Mucosa of descending colon (tissue), 3 donors: ENCODE measurements around the gene AGAP1. TPM values are rescaled to one million over a fixed set of nuclear protein-coding genes. Genes with fewer than 3 reads are reported as not detected.
"Not testable (repeated sequence)": the region's sequence is repeated elsewhere in the genome, so short reads cannot be mapped to it uniquely, and the experiment has no call there.

Source experiments
- ATAC-seq: fragments of 200-7000 bp; cut with Tn5 transposase; one replicate; pipeline ENCODE4 v1.9.1; 2020; ENCODE audit warnings: mild to moderate bottlenecking, moderate library complexity
- DNase-seq, 3 donors: peaks; one replicate each; pipeline ENCODE4 v3.0.0-alpha.2; 2020
- H3K36me3 ChIP-seq: fragments of 200-600 bp; one replicate; pipeline ENCODE4 v1.8.0; 2021; ENCODE audit warnings: low read depth, mild to moderate bottlenecking
- H3K4me1 ChIP-seq: fragments of 200-600 bp; one replicate; pipeline ENCODE4 v1.8.0; 2021; ENCODE audit warnings: low read depth, mild to moderate bottlenecking
- H3K4me3 ChIP-seq: fragments of 200-600 bp; one replicate; pipeline ENCODE4 v1.8.0; 2021; ENCODE audit warnings: mild to moderate bottlenecking
- H3K9me3 ChIP-seq: fragments of 200-600 bp; one replicate; pipeline ENCODE4 v1.8.0; 2021; ENCODE audit warnings: mild to moderate bottlenecking
- intact Hi-C, 2 donors: fragments of 100-400 bp; cut with DNase I in 1 of 2; cut with micrococcal nuclease in 1 of 2; formaldehyde crosslinking; loops; one replicate each; pipeline versions ENCODE4 v1.11.0 to v1.11.1; 2022; cut with DNase I, micrococcal nuclease
- total RNA-seq, 3 donors: library from RNA; stranded (reverse); fragmentation: NEBNext Ultra II Directional in 2 of 3; extraction: Animal tissue kit (Norgen Biotek cat#: 25700) in 2 of 3; gene quantifications; one replicate each; pipeline versions ENCODE4 v1.2.1 to v1.2.4, GENCODE V29; 2021 to 2023
- TF ChIP-seq, protein P1 (sequence below): fragments of 200-600 bp; IDR thresholded peaks from one replicate; pipeline ENCODE4 v1.8.0; 2022; ENCODE audit warnings: antibody characterized with exemption, mild to moderate bottlenecking
- donor health status: DM: no; HTN: no; CAD: no; lungs with moderate emphysema.
- donor health status: DM: no; HTN: no; CAD: no.
- donor health status: DM: no; HTN: yes; CAD: no.

AGAP1 gene
- total RNA-seq, 3 donors from 2014 or later: 68.1 to 112 (median 88.9) TPM

DNA sequence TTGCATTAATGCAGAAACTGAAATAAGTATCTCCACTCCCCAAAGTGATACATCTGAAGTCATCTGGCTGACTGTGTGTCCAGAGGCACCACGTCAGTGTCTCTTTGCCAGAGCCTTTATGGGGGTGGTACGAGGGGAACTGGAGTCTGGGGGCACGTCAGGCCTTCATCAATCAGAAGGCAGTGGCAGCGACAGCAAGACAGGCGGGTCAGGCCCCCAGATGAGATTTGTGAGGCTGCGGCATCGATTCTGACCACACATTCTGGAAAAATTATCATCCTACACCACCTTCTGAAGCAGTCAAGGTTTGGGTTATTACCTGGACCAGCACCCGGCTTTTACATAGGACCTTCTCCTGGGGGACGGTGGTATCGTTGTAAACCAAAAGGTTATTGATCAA lies 450.7 kb downstream of the AGAP1 start:
- no peak overlapping the region for H3K4me3 ChIP-seq
- intact Hi-C loops: no loop called here
- no peaks in the 10 kb centered on the region for H3K36me3 ChIP-seq

GRCh38 chr2:235945608-235946140 lies 451.8 kb downstream of the AGAP1 start:
- no peak overlapping the region for H3K4me3 ChIP-seq
- H3K9me3 ChIP-seq: no peaks in the 10 kb centered on the region
- no peaks in the 10 kb centered on the region for H3K36me3 ChIP-seq
- DNase-seq: no peak
- TF ChIP-seq, protein P1, sequence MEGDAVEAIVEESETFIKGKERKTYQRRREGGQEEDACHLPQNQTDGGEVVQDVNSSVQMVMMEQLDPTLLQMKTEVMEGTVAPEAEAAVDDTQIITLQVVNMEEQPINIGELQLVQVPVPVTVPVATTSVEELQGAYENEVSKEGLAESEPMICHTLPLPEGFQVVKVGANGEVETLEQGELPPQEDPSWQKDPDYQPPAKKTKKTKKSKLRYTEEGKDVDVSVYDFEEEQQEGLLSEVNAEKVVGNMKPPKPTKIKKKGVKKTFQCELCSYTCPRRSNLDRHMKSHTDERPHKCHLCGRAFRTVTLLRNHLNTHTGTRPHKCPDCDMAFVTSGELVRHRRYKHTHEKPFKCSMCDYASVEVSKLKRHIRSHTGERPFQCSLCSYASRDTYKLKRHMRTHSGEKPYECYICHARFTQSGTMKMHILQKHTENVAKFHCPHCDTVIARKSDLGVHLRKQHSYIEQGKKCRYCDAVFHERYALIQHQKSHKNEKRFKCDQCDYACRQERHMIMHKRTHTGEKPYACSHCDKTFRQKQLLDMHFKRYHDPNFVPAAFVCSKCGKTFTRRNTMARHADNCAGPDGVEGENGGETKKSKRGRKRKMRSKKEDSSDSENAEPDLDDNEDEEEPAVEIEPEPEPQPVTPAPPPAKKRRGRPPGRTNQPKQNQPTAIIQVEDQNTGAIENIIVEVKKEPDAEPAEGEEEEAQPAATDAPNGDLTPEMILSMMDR: no peak
- intact Hi-C loops: no loop called here
- no peak for ATAC-seq
- no peaks in the 10 kb centered on the region for H3K4me1 ChIP-seq

More for the DNA sequence above, 450.7 kb downstream of the AGAP1 start:
- Histone ChIP-seq H3K9me3 (no peaks in the 10 kb centered on the region), H3K4me1 (no peaks in the 10 kb centered on the region)
- DNase-seq (no peak), ATAC-seq (no peak)
- TF ChIP-seq, protein P1: no peak

DNA sequence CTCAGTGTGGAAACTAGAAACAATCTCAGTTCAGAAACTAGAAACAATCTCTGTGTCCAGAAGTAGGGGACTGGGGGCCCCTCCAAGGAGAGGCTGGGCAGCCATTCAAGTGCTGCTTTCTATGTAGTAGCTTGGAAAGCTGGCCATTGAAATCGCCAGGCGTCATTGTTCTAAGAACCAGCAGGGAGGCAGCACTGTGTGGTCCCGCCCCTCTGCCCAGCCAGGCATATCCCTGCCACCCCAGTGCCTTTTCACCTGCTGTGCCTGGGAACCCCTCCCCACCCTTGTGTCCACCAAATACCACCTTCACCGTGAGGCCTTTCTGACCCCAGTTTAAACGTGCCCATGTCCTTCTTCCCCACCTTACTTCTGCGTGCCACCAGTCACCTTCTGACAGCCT lies 452.7 kb downstream of the AGAP1 start:
- TF ChIP-seq, protein P1: no peak
- Histone ChIP-seq H3K9me3 (no peaks in the 10 kb centered on the region), H3K36me3 (no peaks in the 10 kb centered on the region), H3K4me1 (no peaks in the 10 kb centered on the region), H3K4me3 (no peak overlapping the region)
- no peak for DNase-seq
- ATAC-seq: no peak
- intact Hi-C loops: no loop called here

DNA sequence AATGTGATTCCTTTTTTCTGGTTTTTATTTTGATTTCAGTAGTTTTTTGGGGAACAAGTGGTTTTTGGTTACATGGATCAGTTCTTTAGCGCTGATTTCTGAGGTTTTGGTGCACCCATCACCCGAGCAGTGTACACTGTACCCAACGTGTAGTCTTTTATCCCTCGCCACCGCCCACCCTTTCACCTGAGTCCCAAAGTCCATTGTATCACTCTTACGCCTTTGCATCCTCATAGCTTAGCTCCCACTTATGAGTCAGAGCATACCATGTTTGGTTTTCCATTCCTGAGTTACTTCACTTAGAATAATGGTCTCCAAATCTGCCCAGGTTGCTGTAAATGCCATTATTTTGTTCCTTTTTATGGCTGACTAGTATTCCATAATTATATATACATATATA lies 453.2 kb downstream of the AGAP1 start:
- H3K9me3 ChIP-seq, H3K4me1 ChIP-seq, H3K4me3 ChIP-seq, H3K36me3 ChIP-seq, DNase-seq, ATAC-seq, intact Hi-C loops: not testable (repeated sequence)

DNA sequence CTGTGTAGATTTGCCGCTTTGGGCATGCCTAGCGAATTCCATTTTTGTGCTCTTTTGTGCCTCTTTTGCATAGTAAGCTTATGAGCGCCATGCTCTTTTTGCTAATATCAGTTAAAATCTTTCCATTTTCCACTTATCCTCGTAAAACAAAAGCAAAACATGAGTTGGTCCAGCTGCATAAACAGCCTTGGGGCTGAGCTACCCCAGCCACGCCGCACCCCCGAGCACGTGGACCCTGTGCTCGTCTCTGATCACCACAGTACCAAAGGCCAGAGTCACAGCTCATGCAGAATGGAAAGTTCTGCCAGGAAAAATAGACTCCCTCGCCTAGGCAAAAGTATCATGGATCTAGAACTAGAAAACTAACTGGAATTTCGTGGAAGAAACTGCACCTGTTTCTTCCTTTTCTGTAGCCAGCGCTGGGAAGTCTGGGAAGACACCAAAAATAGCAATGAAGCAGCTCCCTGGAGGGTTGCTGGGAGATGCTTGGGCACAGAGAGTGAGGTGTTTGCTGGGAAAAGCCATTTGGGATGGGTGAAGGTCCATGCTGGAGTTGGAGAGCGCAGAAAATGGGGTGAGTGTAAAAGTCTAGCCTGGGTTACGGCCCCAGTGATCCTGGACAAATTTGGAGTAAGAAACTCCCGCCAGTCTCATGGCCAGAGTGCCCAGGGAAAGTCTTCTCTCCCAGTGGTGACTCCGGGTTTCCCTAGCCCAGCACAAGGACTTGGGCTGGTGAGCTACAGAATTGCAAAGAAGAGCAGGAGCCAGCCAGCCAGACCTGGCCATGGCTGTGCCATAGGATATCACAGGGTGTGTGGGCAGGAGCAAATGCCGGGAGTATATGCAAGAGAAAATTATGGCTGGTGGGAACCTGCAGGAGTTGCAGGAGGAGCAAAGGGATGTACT lies 456.0 kb downstream of the AGAP1 start:
- TF ChIP-seq, protein P1: no peak
- Histone ChIP-seq H3K9me3 (no peaks in the 10 kb centered on the region), H3K4me1 (no peaks in the 10 kb centered on the region), H3K4me3 (no peak overlapping the region), H3K36me3 (no peaks in the 10 kb centered on the region)
- ATAC-seq: no peak
- no peak for DNase-seq
- intact Hi-C loops: no loop called here

GRCh38 chr2:235950473-235950809 lies 456.6 kb downstream of the AGAP1 start:
- intact Hi-C loops: no loop called here
- Histone ChIP-seq H3K4me3 (no peak overlapping the region), H3K36me3 (no peaks in the 10 kb centered on the region), H3K4me1 (no peaks in the 10 kb centered on the region), H3K9me3 (no peaks in the 10 kb centered on the region)
- TF ChIP-seq, protein P1: no peak
- DNase-seq (no peak), ATAC-seq (no peak)
